Panc1 (cell line): ENCODE results near the gene PKP3. TPM values are rescaled to one million over a fixed set of nuclear protein-coding genes. Genes with fewer than 3 reads are reported as not detected.
A peak's percentile ranks its signal among the peaks of the same experiment; 100 is the strongest.

Experiments used
- ATAC-seq: fragments of 200-7000 bp; cut with Tn5 transposase; 2 replicates; pipeline ENCODE4 v1.9.1; 2020; ENCODE audit warnings: mild to moderate bottlenecking, moderate library complexity
- BruUV-seq: library from RNA; stranded (reverse); fragments of 400-500 nt; replicated peaks from 2 replicates; lab custom pipeline; 2021; lab: Mats Ljungman, UMichigan
- CTCF ChIA-PET: fragments of 300-600 bp; sonication (Branson Sonifier 250); formaldehyde crosslinking; loops from one replicate; lab custom pipeline; 2022; ENCODE audit warnings: antibody characterized with exemption; lab: Charles Lee
- POLR2A ChIA-PET: fragments of 300-600 bp; sonication (Branson Sonifier 250); formaldehyde crosslinking; loops from one replicate; lab custom pipeline; 2022; ENCODE audit warnings: antibody characterized with exemption; lab: Charles Lee
- DNase-seq: peaks from one replicate; pipeline ENCODE4 v3.0.0-alpha.2; 2010; ENCODE audit warnings: low read depth, low spot score
- H3K27ac ChIP-seq: 2 replicates; pipeline ENCODE4 v1.5.1; 2011; ENCODE audit warnings: mild to moderate bottlenecking, low read length, inconsistent platforms
- H3K27me3 ChIP-seq: fragments of 200-500 bp; sonication (Bioruptor generic); 2 replicates; pipeline ENCODE4 v1.6.0; 2014; ENCODE audit warnings: low read length, inconsistent platforms; ENCODE audit not compliant: control insufficient read depth, insufficient read depth
- H3K36me3 ChIP-seq: fragments of 200-500 bp; sonication (Bioruptor generic); 2 replicates; pipeline ENCODE4 v1.5.1; 2014; ENCODE audit warnings: inconsistent platforms, mild to moderate bottlenecking, low read length, moderate library complexity; ENCODE audit not compliant: control insufficient read depth, insufficient read depth
- H3K4me1 ChIP-seq: 2 replicates; pipeline ENCODE4 v1.5.1; 2011; ENCODE audit warnings: inconsistent platforms, mild to moderate bottlenecking, low read length, moderate library complexity; ENCODE audit not compliant: control insufficient read depth, insufficient read depth
- H3K4me3 ChIP-seq, 2 experiments: 2 replicates each; pipeline ENCODE4 v1.5.1; 2011 to 2012; ENCODE audit warnings: low read depth in 2 of 2, low read length in 2 of 2, mild to moderate bottlenecking in 2 of 2, inconsistent platforms in 1 of 2, moderate library complexity in 1 of 2
- H3K9me3 ChIP-seq: fragments of 200-500 bp; sonication (Bioruptor generic); 2 replicates; pipeline ENCODE4 v1.5.1; 2014; ENCODE audit warnings: low read depth, mild to moderate bottlenecking, inconsistent platforms, low read length, moderate library complexity; ENCODE audit not compliant: control insufficient read depth, insufficient read depth
- CTCF ChIP-seq: fragments of 450-650 bp; IDR thresholded peaks from 2 replicates; pipeline ENCODE4 v1.5.1; 2017; ENCODE audit warnings: mild to moderate bottlenecking
- POLR2AphosphoS5 ChIP-seq: IDR thresholded peaks from 2 replicates; pipeline ENCODE4 v1.6.1; 2012; ENCODE audit warnings: mild to moderate bottlenecking, low read depth, low read length, moderate library complexity
- SIN3A ChIP-seq: IDR thresholded peaks from 2 replicates; pipeline ENCODE4 v1.6.1; 2012; ENCODE audit warnings: low read depth, mild to moderate bottlenecking, low read length, moderate library complexity, borderline replicate concordance; ENCODE audit not compliant: insufficient read depth
- TCF7L2 ChIP-seq: IDR thresholded peaks from 2 replicates; pipeline ENCODE4 v1.6.1; 2011; ENCODE audit warnings: mild to moderate bottlenecking, low read depth, low read length, inconsistent platforms
- in situ Hi-C: cut with HindIII; loops from 2 replicates; pipeline ENCODE4 v1.10.0; 2016; ENCODE audit warnings: low sequenced_read_pairs, low pct_unique_long_range_greater_than_20kb
- intact Hi-C: fragments of 100-400 bp; cut with micrococcal nuclease; formaldehyde crosslinking; loops from one replicate; pipeline ENCODE4 v1.10.0; 2022; ENCODE audit not compliant: unreplicated experiment
- total RNA-seq: library from RNA; stranded (reverse); gene quantifications from one replicate; pipeline ENCODE4 v1.2.1, GENCODE V29; 2021; ENCODE audit not compliant: unreplicated experiment
- TF ChIP-seq, protein P1 (sequence below), 2 experiments: IDR thresholded peaks; 2 replicates each; pipeline ENCODE4 v1.6.1; 2011 to 2012; ENCODE audit warnings: low read depth in 2 of 2, control low read depth in 1 of 2, low read length in 1 of 2, mild to moderate bottlenecking in 1 of 2, moderate library complexity in 1 of 2; ENCODE audit not compliant: insufficient read depth in 1 of 2

The PKP3 gene
- total RNA-seq, 1 experiment from 2014 or later = 36.8 TPM

GRCh38 chr11:446891-447290 lies 52.9 kb downstream of the PKP3 start:
- Histone ChIP-seq H3K4me3 (no peak overlapping the region), H3K4me1 (peaks cover 46% of the 10 kb centered on the region), H3K36me3 (no peaks in the 10 kb centered on the region), H3K27ac (no peak overlapping the region), H3K27me3 (no peaks in the 10 kb centered on the region), H3K9me3 (no peaks in the 10 kb centered on the region)
- in situ Hi-C loops (no loop called here), intact Hi-C loops (loop anchor here (5.0 kb wide), 2 partner anchors 40 to 55 kb away; partner anchors contain the start of gene PKP3)
- DNase-seq = no peak
- CTCF ChIA-PET = interaction anchor here (0.7 to 2.9 kb wide), 2 partner anchors 36 to 40 kb away, joined by 12 to 29 read pairs; no protein-coding TSS in a partner anchor
- POLR2A ChIA-PET = interaction anchor here (0.7 kb wide), 1 partner anchor 39 kb away, joined by 11 read pairs; no protein-coding TSS in a partner anchor
- no peak for ATAC-seq
- TF ChIP-seq POLR2AphosphoS5 = no peak
- TF ChIP-seq TCF7L2 = no peak
- no peak for TF ChIP-seq CTCF
- TF ChIP-seq, protein P1, sequence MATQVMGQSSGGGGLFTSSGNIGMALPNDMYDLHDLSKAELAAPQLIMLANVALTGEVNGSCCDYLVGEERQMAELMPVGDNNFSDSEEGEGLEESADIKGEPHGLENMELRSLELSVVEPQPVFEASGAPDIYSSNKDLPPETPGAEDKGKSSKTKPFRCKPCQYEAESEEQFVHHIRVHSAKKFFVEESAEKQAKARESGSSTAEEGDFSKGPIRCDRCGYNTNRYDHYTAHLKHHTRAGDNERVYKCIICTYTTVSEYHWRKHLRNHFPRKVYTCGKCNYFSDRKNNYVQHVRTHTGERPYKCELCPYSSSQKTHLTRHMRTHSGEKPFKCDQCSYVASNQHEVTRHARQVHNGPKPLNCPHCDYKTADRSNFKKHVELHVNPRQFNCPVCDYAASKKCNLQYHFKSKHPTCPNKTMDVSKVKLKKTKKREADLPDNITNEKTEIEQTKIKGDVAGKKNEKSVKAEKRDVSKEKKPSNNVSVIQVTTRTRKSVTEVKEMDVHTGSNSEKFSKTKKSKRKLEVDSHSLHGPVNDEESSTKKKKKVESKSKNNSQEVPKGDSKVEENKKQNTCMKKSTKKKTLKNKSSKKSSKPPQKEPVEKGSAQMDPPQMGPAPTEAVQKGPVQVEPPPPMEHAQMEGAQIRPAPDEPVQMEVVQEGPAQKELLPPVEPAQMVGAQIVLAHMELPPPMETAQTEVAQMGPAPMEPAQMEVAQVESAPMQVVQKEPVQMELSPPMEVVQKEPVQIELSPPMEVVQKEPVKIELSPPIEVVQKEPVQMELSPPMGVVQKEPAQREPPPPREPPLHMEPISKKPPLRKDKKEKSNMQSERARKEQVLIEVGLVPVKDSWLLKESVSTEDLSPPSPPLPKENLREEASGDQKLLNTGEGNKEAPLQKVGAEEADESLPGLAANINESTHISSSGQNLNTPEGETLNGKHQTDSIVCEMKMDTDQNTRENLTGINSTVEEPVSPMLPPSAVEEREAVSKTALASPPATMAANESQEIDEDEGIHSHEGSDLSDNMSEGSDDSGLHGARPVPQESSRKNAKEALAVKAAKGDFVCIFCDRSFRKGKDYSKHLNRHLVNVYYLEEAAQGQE (IDR thresholded peaks at IDR 0.05; ENCODE audit: insufficient read depth in 1 of 2, low read depth in 2 of 2, low read length in 1 of 2) = no peak
- TF ChIP-seq SIN3A = no peak
- BruUV-seq = no TSS peak

DNA sequence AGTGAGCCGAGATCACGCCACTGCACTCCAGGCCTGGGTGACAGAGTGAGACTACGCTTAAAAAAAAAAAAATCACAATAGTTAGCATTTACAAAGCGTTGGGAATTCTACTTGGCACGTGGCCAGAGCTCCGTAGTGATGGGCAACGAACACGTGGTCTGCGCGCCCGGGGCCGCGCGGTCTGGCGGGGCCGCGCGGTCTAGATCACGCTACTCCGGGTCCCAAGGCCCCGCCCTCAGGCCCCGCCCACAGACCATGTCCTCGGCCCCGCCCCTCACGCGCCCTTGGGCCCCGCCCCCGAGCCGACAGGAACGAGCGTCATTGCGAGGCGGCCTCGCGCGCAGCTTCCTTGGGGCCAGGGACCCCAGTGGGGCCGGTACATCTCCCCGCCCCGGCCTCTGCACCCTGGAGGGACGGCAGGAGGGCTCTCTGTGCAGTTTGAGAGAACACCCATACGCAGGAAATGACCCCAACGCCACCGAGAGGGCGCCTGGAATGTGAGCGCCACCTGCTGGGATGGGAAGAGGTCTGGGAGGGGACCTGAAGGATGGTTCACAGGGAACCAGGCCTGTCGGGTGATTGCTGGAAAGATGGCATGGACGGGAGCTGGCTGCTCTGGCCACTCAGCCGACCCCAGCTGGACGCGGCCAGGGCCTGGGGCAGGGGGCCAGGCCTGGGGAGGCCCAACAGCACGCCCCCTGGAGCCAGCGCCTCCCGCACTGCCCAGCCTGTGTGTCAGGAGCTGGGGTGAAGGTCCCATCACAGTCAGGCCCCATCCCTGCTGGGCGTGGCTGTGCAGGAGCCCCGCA lies 54.1 kb downstream of the PKP3 start:
- ChIA-PET POLR2A (interaction anchor here (0.5 to 2.5 kb wide), 5 partner anchors 41 to 293 kb away, joined by 3 to 8 read pairs (median 4); partner anchors contain the start of genes DEAF1 and TMEM80), CTCF (interaction anchor here (0.6 to 2.9 kb wide), 18 partner anchors 8 to 241 kb away, joined by 3 to 38 read pairs (median 3); partner anchors contain the start of genes BET1L and SIGIRR)
- H3K9me3 ChIP-seq = no peaks in the 10 kb centered on the region
- intact Hi-C loops = loop anchor here (5.0 kb wide), 2 partner anchors 41 to 56 kb away; partner anchors contain the start of gene PKP3
- 0 out of 2 replicates have a peak, but pooled peaks cover 2% of the 10 kb centered on the region for H3K36me3 ChIP-seq
- in situ Hi-C loops = no loop called here
- ATAC-seq (peak; percentile 80), DNase-seq (peak; percentile 90)
- BruUV-seq = no TSS peak
- peak; percentile 100 for TF ChIP-seq CTCF
- TF ChIP-seq, protein P1 (IDR thresholded peaks at IDR 0.05; ENCODE audit: insufficient read depth in 1 of 2, low read depth in 2 of 2, low read length in 1 of 2) = no peak
- peak; percentile 93 for TF ChIP-seq POLR2AphosphoS5
- peak; percentile 74; the same call in 1 of the 2 replicates for TF ChIP-seq SIN3A
- 0 out of 2 replicates have a peak, but pooled peaks have one; percentile 27 for TF ChIP-seq TCF7L2
- peak overlapping the region; percentile 72 for H3K27ac ChIP-seq
- H3K4me1 ChIP-seq = peaks cover 38% of the 10 kb centered on the region
- peak overlapping the region; percentile 52 to 82 for H3K4me3 ChIP-seq
- no peaks in the 10 kb centered on the region for H3K27me3 ChIP-seq
